Heart left ventricle (tissue), 13 donors: Measurements from ENCODE around the gene SOX6.

Experiments
- CTCF ChIP-seq, 12 donors: fragments of 200-600 bp; sonication (generic) in 4 of 12; IDR thresholded peaks; one replicate each; pipeline versions ENCODE4 v1.5.0 to v1.8.0; 2018 to 2022; ENCODE audit warnings: antibody characterized with exemption in 12 of 12, mild to moderate bottlenecking in 5 of 12
- POLR2A ChIP-seq, 2 donors: fragments of 450-650 bp; IDR thresholded peaks; one replicate each; pipeline ENCODE4 v1.6.1; 2017; ENCODE audit warnings: antibody characterized with exemption in 2 of 2, mild to moderate bottlenecking in 2 of 2, moderate library complexity in 2 of 2
- donor health status: ischemic (EF 13 %, LVEDD 7.1; RV severe dilation, severe dysfunction).
- donor health status: DM: no; HTN: yes; CAD: no.
- donor health status: DM: no; HTN: no; CAD: no.
- donor health status: ischemic (EF 25% LVEDD 6.9; RV normal size, moderate dysfunction).
- donor health status: ischemic (EF 25% LVEDD 5.7; RV mildly dilated, moderate dysfunction).
- donor health status: ischemic (EF 35%, LVEDD 5.7; RV mildly dilated, moderate dysfunction).
- donor health status: nonischemic (EF 11% LVEDD 7.7; RV severe dilation, severe dysfunction).
- donor health status: DM: yes; HTN: yes; CAD: no.
- donor health status: PGD.
- donor health status: ischemic (EF 29% LVEDD 5.4; RV normal size, mild dysfunction).
- donor health status: nonischemic (EF 23%, LVEDD 6.1; RV moderate dilation, normal function).

GRCh38 chr11:16036218-16036617 lies 320.1 kb downstream of the SOX6 start:
- TF ChIP-seq CTCF (IDR thresholded peaks at IDR 0.05) (no peak), POLR2A (IDR thresholded peaks at IDR 0.05) (no peak)
